HCT116 (cell line): ENCODE measurements around the gene AGAP1.

ENCODE experiments used
- CBX3 ChIP-seq: IDR thresholded peaks from 2 replicates; pipeline ENCODE4 v1.6.1; 2012; ENCODE audit warnings: low read depth
- EGR1 ChIP-seq: IDR thresholded peaks from 2 replicates; pipeline ENCODE4 v1.6.1; 2012; ENCODE audit warnings: low read depth
- EZH2 ChIP-seq: fragments of 200-600 bp; sonication (generic); IDR thresholded peaks from 2 replicates; pipeline ENCODE4 v1.6.1; 2017; ENCODE audit warnings: antibody characterized with exemption, mixed run types
- POLR2A ChIP-seq: IDR thresholded peaks from 2 replicates; pipeline ENCODE4 v1.7.0; 2011; ENCODE audit warnings: borderline replicate concordance; ENCODE audit not compliant: insufficient read depth, insufficient read length; ENCODE audit errors: extremely low read depth
- POLR2AphosphoS5 ChIP-seq: IDR thresholded peaks from 2 replicates; pipeline ENCODE4 v1.6.1; 2011; ENCODE audit warnings: mild to moderate bottlenecking, low read depth, low read length, moderate library complexity
- RAD21 ChIP-seq: IDR thresholded peaks from 2 replicates; pipeline ENCODE4 v1.6.1; 2012; ENCODE audit warnings: low read depth, mild to moderate bottlenecking
- SP1 ChIP-seq: IDR thresholded peaks from 2 replicates; pipeline ENCODE4 v1.6.1; 2012; ENCODE audit warnings: low read depth
- YY1 ChIP-seq: IDR thresholded peaks from 2 replicates; pipeline ENCODE4 v1.6.1; 2011; ENCODE audit warnings: low read length, low read depth, moderate library complexity, mild to moderate bottlenecking; ENCODE audit not compliant: insufficient replicate concordance; ENCODE audit errors: extremely low read depth
- ZNF274 ChIP-seq: fragments of 200-500 bp; sonication (Bioruptor generic); IDR thresholded peaks from 2 replicates; pipeline ENCODE4 v1.6.1; 2014; ENCODE audit warnings: mild to moderate bottlenecking, low read depth, low read length, inconsistent platforms
- TF ChIP-seq, protein P1 (sequence below), 3 experiments: fragments of 200-600 bp in 1 of 3; sonication (generic) in 1 of 3; IDR thresholded peaks in 2 of 3; conservative IDR thresholded peaks in 1 of 3; 2 replicates each; pipeline ENCODE4 v1.5.1; 2012 to 2017; ENCODE audit warnings: low read depth in 2 of 3, low read length in 2 of 3, antibody characterized with exemption in 1 of 3, borderline replicate concordance in 1 of 3, control low read depth in 1 of 3, mild to moderate bottlenecking in 1 of 3, mixed read lengths in 1 of 3, mixed run types in 1 of 3, moderate library complexity in 1 of 3; ENCODE audit not compliant: insufficient read depth in 1 of 3
- TF ChIP-seq, protein P2 (sequence below): IDR thresholded peaks from 2 replicates; pipeline ENCODE4 v1.6.1; 2012
- TF ChIP-seq, protein P3 (sequence below): IDR thresholded peaks from 2 replicates; pipeline ENCODE4 v1.6.1; 2012

DNA sequence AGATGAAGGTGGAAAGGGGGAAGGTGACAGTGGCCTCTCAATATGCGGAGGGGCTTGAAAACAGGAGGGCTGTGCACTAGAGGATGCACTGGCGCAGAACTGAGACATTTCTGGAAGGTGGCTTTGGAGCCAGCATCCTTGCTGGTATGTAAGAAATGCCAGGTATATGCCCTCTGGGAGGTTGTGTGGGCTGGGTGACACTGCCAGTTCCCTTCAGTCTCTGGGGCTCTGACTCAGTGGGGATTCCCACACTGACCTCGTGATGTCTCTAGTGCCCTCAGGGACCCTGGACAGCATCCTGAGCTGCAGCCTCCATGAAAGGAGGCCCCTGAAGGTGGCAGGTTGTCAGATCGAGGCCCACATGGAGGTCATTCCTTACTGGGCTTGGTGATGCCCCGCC lies 74.0 kb downstream of the AGAP1 start:
- TF ChIP-seq SP1 (no peak), EZH2 (no peak), YY1 (no peak), ZNF274 (no peak), POLR2A (no peak), RAD21 (no peak), POLR2AphosphoS5 (no peak), EGR1 (no peak), CBX3 (no peak)
- TF ChIP-seq, protein P1, sequence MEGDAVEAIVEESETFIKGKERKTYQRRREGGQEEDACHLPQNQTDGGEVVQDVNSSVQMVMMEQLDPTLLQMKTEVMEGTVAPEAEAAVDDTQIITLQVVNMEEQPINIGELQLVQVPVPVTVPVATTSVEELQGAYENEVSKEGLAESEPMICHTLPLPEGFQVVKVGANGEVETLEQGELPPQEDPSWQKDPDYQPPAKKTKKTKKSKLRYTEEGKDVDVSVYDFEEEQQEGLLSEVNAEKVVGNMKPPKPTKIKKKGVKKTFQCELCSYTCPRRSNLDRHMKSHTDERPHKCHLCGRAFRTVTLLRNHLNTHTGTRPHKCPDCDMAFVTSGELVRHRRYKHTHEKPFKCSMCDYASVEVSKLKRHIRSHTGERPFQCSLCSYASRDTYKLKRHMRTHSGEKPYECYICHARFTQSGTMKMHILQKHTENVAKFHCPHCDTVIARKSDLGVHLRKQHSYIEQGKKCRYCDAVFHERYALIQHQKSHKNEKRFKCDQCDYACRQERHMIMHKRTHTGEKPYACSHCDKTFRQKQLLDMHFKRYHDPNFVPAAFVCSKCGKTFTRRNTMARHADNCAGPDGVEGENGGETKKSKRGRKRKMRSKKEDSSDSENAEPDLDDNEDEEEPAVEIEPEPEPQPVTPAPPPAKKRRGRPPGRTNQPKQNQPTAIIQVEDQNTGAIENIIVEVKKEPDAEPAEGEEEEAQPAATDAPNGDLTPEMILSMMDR (IDR thresholded peaks at IDR 0.05 in 2 of 3, conservative IDR thresholded peaks at IDR 0.05 in 1 of 3; ENCODE audit: borderline replicate concordance in 1 of 3, insufficient read depth in 1 of 3, low read depth in 2 of 3, low read length in 2 of 3), result no peak
- TF ChIP-seq, protein P2, sequence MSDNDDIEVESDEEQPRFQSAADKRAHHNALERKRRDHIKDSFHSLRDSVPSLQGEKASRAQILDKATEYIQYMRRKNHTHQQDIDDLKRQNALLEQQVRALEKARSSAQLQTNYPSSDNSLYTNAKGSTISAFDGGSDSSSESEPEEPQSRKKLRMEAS, result no peak
- TF ChIP-seq, protein P3, sequence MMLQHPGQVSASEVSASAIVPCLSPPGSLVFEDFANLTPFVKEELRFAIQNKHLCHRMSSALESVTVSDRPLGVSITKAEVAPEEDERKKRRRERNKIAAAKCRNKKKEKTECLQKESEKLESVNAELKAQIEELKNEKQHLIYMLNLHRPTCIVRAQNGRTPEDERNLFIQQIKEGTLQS, result no peak
